GM19455 (cell line): Measurements from ENCODE around the gene HHAT.

Experiments
- ATAC-seq: cut with Tn5 transposase; IDR thresholded peaks from one replicate; pipeline ENCODE4 v1.9.1; 2021; ENCODE audit not compliant: unreplicated experiment

HHAT gene

DNA sequence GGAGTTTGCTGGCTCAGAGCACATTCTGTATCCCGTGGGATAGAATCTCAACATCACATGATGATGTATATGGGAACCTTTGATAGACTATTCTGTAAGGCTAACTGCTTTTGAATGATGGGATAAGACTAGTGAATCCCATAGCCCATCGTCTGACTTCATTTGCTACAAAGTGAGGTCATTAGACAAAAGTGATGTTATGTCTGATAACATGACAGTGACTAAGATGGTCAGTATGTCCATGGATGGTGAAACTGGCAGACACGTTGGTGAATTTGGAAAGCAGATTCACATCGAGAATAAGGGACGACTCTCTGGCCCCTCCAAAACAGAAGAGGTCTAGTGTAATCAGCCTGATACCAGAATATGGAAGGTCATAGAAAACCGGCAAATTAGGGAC lies 108.4 kb downstream of the HHAT start:
- ATAC-seq: no peak

DNA sequence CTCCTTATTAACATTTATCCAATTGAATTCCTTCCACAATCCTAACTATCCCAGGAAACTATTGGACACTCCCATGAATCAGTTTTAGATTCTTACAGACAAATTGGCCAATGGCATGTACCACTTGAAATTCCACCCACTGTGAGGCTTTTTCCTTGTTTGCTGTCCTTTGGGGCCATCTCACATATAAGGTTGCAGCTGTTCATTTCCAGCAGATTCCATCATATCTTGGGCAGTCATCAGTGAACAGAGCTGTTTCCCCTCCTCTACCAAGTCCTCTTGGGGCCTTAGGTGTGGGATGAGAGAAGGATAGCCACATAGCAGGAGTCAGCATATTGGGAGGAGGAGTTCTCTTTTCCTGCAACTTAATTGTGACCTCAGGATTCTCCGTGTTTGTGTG lies 109.1 kb downstream of the HHAT start:
- no peak for ATAC-seq

DNA sequence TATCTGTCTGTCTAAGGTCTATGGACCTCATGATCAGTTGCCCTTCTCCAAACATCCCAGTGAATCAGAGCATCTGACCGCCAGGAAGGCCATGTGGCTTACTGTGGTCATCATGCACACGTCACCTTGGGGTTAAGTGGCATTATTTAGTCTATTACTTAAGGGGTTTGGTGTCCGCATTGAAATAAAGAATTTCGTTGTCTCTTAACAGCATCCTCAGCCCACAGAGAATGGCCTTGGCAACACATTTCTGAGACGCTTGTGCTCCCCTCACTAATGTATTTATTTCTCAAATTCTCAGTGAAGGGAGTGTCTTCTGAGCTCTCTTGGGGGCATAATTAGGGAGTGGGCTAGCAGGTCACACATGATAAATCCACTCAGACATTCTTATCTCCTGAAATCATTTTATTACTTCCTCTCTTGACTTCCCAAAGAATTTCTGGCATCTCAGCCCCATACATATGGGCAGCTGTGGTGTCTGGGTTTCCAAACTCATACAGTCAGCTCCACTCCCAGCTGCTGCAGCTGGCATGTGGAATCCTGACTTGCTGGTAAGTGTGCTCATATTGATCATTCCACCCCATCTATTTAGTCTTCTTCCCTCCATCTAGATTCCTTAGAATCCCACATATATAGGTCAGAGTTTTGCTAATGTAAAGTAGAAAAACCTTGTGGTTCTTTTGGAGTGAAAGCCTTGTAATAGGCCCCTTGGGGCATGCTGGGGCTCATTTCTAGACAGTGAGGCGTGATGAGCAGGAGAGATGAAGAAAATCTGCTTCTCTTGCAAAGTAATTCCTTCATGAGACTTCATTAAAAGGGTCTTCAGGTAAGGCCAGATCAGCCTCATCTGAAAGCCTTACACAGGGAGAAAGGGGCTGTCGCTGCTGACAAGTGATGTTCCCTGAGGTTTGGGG lies 110.5 kb downstream of the HHAT start:
- no peak for ATAC-seq

DNA sequence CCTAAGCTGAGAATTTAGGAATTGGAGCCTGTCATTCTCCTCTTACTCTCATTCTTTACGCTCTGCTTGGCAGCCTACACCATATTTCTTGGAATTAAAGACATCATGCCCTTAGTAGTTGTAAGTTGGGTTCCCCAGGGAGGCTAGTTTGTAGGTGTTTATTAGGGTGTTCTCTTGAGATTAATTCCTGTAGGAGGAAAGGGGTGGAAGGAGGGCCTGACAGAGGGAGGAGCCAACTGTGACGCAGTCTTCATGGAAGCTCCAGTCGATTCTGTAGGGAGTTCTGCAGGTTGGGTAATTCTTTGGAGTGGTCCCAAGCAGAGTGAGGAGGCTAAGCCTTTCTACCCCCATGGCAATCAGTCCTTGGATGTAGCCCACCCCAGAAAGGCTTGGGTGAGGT lies 111.4 kb downstream of the HHAT start:
- no peak for ATAC-seq

DNA sequence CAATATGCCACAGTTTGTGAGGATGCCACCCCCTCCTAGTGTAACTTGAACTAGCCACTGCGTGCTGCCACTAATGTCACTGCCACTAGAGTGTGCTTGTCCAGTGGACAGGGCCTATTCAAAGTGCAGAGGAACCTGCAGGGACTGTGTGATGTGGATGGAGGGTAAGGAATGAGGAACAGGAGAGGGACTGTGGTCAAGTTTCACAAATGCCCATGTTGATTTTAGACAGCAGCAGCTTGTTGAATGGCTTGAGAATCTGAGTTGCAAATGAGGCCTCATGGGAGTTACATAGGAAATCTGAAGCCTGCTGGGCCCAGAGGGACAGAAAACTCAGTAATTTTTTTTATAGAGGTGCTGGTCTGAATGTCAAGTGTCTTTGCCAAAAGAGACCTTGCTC lies 112.3 kb downstream of the HHAT start:
- no peak for ATAC-seq

DNA sequence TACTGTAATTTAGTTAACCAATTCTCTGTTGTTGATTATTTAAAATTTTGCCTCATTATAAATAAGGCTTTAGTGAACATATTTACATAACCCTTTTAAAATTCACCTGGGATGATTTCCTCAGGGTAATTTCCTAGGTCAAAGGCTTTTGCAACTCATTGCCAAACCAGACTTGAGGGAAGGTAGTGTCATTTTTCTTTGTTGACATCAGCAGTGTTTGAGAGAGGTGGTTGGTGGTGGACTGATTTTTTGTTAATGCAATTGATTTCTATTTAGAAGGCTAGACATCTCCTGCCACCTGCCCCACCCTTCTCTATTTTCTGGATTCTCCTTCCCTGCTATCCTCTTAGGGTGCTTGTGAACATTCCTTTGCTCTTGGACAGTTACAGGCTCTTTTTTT lies 116.8 kb downstream of the HHAT start:
- no peak for ATAC-seq

DNA sequence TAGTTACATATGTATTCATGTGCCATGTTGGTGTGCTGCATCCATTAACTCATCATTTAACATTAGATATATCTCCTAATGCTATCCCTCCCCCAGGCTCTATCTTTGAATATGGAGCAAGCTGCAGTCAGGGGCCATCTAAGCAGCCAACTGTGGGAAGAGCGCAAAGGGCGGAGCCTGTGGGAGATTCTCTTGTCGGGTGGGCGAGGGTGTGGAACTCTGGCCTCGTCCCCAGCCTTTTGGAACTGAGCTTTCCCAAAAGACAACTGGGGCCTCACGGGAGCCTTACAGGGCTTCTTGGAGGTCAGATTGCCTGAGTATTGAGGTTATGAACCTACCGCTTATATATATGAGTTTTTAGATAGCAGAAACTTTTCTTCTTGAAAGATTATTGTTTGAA lies 117.2 kb downstream of the HHAT start:
- ATAC-seq: no peak

DNA sequence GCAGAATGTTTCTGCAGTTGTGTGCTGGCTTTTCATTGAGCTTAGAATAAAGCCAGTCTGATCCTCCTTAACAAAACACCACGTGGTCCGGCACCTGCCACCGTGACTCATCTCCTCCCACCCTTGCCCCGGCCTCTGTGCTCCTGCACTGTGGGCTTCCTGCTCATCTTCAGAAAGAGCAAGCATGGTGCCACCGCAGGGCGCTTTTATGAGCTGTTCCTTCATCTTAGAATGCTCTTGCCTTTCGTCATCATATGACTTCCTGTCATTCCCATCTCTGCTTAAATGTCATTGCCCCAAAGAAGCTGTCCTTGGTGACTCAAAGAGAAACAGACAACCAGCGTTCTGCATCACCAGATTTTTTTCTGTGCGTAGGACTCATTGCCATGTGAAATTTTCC lies 117.8 kb downstream of the HHAT start:
- ATAC-seq: peak; percentile 74

DNA sequence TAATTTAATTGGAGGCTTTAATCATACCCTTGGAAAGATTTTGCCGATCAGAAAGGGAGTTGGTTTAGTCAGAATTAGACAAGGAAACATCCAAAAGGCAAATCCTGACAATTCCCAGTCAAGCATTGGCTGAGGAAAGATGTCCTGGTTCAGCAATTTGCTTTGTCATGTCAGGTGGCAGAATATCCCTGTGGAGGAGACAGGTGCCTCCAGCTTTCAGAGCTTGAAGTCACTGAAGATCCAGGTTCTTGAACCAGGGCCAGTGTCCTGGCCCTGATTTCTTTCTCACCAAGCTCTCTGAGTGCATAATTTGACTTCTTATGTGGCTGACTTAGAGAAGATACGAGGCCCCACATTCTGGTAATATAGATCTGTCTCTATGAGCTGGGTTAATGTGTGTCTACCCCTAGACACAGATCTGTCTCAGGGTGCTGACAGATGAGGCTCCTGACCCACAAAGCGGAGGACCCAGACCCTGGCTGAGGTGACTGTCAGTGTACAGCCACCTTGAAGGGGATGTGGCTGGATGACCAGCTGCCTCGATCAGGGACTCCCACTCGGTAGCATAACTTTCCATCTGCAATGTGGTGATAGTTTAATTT lies 118.9 kb downstream of the HHAT start:
- ATAC-seq: no peak

DNA sequence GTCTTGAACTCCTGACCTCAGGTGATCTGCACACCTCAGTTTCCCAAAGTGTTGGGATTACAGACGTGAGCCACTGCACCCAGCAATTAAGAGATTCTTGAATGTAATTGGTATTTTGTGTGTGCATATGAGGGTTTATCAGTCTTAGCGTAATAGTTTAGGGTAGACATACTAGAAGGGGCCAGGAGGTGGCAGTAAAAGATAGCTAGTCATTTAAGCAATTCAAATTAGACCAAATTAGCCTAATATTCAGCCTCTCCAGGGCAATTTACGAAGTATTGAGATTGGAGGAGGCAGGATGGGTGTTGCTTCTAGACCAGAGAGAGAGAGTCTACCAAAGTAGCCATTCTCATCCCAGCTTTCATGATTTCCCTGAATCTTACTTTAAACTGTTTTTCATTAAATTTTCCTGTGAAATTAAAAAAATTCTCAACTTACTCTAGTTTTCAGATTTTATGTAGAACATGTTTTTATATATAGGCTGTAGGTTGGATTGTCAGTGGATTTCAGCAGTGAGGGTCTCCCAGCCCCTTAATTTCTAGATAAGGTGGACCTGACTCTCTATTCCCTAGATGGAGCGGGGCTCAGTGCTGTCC lies 119.7 kb downstream of the HHAT start:
- no peak for ATAC-seq

DNA sequence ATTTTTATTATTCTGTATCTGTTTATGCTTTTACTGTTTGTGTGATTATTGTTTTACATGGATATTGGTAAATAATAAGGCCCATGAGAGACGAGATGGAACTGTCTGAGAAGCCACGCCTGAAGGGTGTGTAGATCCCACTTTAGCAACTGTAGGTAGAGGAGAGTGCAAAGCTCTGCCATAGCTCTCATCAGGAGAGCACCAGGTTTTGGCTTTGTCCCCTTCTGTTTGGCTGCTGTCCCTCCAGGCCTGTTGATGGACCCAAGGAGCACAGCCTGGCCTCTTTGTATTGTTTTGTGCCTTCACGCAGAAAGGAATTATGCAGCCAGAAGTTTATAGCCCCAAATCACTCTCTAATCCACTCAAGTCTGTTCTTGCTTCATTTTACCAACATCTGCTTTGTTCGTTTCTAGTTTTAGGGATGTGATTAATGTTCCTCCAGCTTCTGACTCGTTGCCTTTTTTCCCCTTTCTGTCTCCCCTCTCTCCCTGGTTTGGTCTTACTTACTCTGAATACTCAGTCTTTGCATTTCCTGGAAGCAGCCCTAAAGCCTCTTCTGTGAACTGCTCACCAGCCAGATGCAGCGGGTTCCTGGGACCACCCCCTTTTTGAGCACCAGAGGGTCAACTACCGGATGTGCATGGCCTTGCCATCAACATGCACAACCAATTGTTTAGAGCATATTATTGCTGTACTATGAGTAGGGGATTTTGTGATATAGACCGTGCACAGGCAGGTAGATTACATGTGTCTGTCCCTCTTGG lies 127.3 kb downstream of the HHAT start:
- ATAC-seq: no peak

DNA sequence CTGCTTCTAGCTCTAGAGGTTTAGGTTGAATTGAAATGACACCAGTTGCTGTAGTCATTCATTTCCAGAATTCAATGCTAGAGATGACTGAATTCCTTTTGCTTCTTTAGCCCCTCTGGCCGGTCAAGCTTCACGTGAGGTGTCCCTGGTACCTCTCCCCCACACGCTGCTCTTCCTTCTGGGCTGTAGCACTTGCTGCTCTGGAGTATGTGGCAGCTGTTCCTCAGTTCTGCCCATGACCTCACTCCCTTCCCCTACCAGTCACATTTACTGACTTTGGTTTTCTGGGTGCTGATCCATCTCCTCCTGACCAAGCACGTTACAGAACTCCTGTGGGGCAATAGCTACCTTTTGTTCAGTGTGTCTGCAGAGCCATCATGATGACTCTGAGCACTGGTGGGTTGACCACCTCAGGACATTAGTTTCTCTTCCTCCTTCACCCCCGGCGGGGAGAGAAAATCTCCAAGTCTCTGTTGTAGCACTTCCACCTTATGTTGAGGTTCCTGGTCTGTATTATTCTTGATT lies 128.1 kb downstream of the HHAT start:
- no peak for ATAC-seq

DNA sequence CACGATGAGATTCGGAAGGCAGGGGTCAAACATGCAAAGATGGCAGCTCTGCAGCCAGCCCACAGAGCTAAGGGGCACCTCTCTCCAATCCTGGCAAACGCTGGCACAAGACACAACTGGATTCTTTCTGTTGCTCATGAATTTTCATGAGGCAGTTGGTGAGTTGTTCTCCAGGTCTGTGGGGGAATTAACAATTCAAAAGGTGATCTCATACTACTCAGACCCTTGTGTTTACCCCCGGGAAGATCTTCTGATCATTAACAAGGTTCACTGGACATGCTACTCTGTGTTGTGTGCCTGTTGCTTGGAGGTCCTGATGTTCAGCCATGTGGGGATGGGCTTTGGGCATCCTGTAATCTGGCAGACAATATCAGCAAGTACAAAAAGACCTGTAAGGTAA lies 128.9 kb downstream of the HHAT start:
- no peak for ATAC-seq

DNA sequence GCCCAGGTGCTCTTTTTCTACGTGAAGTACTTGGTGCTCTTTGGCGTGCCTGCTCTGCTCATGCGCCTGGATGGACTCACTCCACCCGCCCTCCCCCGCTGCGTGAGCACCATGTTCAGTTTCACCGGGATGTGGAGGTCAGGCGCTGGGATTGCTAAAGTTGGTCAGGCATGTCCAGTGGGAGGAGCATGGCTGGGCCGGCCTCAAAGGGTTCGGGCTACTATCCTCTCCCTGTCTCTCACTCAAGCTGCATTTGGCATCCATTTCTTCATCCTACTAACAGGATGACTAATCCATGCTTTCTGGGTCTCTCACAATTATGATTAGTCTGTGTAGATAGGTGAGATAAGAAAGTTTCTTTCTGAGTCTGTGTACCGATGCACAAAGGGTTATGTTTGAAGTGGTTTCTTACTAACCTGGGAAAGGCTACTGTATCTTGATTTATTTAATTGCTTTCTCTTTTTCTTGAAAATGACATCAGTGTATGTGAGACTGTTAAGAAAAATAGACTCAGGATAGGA lies 135.9 kb downstream of the HHAT start:
- no peak for ATAC-seq

DNA sequence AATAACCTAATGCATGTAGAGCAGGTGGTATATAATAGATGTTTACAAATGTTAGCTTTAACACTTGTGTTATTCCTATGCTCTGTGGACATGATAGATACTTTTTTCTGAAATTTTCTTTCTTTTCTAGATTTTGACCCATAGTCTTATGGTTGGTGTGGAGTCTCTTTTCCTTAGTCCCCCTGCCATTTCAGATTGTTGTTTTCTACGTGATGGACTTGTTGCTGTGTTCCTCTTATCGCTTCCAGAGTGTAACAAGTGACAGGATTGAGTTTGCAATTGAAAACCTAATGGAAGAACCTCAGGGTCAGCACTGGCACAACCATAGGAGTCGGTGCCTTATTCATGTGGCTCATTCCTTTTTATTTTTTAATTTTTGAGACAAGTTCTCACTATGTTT lies 136.4 kb downstream of the HHAT start:
- no peak for ATAC-seq

DNA sequence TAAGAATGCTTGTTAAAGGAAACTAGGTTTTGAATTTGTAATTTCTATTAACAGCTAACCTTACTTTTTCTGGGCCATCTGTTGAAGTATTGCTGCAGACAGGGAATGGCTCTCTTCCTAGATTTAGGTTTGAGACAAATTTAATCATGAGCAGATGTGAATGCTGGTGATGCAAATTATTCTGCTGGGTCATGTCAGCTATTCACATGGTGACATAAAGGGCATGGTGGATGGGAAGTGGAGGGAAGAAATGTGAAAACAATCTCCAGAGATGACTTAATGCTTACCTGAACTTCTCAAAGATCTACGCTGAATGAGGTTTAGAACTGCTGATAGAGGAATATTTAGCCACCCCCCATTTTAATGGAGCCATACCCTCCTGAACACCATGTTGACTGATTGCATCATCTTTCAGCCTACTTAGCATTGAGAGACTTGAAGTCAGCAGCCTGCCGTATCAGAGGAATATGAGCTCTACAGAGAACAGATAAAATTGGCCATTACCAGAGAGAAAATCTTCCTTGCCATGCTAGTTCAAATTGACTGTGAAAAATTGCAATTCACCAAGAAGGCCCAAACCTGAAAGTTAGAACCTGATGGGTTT lies 138.8 kb downstream of the HHAT start:
- no peak for ATAC-seq

DNA sequence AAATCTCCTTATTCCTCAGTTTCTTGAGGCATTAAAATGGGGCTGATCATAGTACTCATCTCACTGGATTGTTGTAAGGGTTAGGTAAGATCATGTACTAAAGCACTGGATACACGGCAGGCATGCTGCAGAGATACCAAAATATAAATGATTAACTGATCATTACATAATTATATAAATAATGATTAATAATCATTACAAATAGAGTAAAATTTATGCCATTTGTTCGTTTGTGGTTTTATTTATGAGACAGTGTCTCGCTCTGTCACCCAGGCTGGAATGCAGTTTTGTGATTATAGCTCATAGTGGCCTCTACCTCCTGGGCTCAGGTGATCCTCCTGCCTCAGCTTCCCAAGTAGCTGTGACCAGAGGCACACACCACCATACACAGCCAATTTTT lies 140.7 kb downstream of the HHAT start:
- ATAC-seq: no peak

DNA sequence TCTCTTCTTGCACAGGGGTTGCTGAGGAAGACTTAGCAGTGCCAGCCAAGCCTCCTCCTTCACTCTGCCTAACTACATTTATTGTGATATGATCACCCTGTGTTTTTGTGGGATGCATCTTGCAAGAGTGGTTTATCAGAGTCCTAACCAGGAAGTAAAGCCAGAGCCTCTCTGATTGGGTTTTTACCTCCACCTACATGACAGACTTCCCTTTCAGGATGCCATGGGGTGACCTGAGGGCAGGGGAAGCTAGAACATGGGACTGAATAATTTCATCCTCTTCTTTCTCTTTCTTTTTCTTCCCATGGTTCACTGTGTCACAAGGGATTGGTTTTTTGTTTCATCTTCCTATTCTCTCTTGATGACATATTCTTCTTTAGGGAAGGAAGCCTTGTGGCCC lies 146.6 kb downstream of the HHAT start:
- no peak for ATAC-seq

DNA sequence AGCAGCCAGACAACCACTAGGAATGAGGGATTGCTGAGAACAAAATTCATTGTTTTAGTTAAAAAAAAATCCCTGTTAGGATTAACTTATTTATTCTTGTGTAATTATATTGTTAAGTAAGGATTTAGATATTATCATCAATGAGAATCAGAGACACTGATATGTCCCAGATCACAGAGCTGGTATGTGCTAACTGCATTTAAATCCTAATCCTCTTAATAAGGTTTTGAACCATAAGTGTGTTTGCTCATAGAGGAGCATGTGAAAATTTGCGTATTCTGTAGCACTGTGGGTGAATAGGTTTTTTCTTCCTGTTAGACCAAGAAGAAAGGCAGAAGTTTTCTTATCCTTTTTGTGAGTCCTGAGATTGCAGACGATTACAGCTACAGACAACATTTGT lies 147.1 kb downstream of the HHAT start:
- ATAC-seq: no peak

DNA sequence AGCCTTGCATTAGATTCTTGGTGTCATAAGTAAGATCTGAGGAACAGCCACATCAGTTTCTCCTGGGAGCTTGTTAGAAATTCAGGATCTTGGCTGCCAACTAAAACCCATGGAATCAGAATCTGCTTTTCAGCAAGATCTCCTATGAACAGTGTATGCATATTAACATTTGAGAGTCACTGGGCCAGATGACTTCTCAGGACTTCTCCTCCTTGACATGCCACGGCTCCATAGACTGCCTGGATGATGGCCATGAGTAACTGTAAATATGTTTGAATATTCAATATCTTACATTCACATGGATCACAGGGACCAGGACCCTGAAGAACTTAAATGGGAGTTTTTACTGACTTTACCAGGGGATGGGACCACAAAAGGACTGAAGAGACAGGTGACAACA lies 148.0 kb downstream of the HHAT start:
- ATAC-seq: no peak
